Fibroblast of lung (primary cell): ENCODE measurements around the gene DRAXIN.

Experiments
- EZH2 ChIP-seq: IDR thresholded peaks from 2 replicates; pipeline ENCODE4 v1.5.1; 2012; ENCODE audit warnings: low read length, control low read depth, mild to moderate bottlenecking; ENCODE audit errors: missing control alignments
- TF ChIP-seq, protein P1 (sequence below), 2 donors: IDR thresholded peaks in 1 of 2; conservative IDR thresholded peaks in 1 of 2; 1 replicate in 1 of 2; 2 replicates in 1 of 2; pipeline ENCODE4 v1.5.1; 2011 to 2012; ENCODE audit warnings: low read length in 2 of 2, control low read depth in 1 of 2, inconsistent platforms in 1 of 2, low read depth in 1 of 2, mild to moderate bottlenecking in 1 of 2

DNA sequence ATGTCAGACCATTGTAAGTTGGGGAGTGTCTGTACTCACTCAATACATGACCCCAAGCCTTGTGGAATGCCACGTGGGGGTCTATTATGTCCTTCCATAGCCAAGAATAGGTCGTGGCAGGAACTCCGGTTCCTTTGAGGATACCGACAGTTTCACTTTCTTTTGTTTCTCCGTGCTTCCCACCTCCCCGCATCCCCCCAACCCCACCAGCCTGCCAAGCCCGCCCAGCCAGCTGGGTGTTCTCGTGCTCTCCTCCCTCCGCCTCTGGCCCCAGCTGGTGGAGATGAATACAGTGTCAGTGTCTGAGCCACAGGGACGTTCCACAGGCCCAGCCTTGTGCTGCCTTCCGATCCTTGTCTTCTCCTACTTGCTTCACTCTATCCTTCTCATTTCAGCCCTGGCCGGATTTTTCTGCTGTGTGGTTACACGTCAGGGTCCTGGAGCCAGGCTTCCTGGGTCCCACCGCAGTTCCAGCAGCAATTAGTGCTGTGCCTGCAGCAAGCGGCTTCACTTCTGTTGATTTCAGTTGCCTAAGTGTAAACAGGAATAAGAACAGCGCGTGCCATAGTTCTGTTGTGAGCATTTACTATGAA is 40.3 kb downstream of the DRAXIN start:
- TF ChIP-seq EZH2: no peak
- TF ChIP-seq, protein P1, sequence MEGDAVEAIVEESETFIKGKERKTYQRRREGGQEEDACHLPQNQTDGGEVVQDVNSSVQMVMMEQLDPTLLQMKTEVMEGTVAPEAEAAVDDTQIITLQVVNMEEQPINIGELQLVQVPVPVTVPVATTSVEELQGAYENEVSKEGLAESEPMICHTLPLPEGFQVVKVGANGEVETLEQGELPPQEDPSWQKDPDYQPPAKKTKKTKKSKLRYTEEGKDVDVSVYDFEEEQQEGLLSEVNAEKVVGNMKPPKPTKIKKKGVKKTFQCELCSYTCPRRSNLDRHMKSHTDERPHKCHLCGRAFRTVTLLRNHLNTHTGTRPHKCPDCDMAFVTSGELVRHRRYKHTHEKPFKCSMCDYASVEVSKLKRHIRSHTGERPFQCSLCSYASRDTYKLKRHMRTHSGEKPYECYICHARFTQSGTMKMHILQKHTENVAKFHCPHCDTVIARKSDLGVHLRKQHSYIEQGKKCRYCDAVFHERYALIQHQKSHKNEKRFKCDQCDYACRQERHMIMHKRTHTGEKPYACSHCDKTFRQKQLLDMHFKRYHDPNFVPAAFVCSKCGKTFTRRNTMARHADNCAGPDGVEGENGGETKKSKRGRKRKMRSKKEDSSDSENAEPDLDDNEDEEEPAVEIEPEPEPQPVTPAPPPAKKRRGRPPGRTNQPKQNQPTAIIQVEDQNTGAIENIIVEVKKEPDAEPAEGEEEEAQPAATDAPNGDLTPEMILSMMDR (conservative IDR thresholded peaks at IDR 0.05 in 1 of 2, IDR thresholded peaks at IDR 0.05 in 1 of 2; ENCODE audit: low read depth in 1 of 2, low read length in 2 of 2): no peak
